ENCODE measurements around the gene ARID5A. TPM values are rescaled to one million over a fixed set of nuclear protein-coding genes. Genes with fewer than 3 reads are reported as not detected.

The ARID5A gene
- total and polyA plus RNA-seq, 9 of the 15 experiments (the other 6 are each of a cell fraction or from before 2014, with no cell fraction given): 0.14 to 12.5 (median 3.0) TPM

DNA sequence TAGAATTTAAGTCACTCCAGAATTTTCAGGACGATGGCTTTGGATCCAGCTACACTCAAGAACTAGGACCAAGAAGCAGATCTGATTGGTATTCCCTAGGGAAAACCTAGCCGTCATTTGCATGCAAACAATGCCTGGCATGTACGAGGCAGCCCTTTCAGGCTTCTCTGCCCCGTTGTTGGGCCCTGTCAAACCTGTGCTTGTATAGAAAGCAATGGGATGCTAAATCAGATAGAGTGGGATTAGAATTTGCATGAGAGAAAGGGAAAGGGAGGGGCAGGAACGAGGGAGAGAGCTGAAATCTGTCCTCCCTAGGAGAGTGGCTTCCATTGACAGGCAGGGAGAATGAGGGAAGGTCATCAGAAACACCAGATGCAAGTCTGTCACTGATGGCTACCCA lies 28.6 kb downstream of the ARID5A start:
- no peaks in the 10 kb centered on the region for H3K9me1 ChIP-seq (ENCODE audit: control insufficient read depth, insufficient read depth, low read length)
- CTCF ChIA-PET (ENCODE audit: low intra/inter-chr PET ratio): no interaction called here
- POLR2A ChIA-PET: interaction anchor here (0.5 to 1.6 kb wide), 5 partner anchors 10 to 203 kb away, joined by 3 to 4 read pairs (median 3); partner anchors contain the start of gene CNNM4
- no peak overlapping the region for H3K4me3 ChIP-seq
- H3K9me3 ChIP-seq (replicated peaks; ENCODE audit: control insufficient read depth, insufficient read depth, low read depth, low read length): no peaks in the 10 kb centered on the region
- in situ Hi-C loops (cut with MboI): loop anchor here (25.0 kb wide), 1 partner anchor 397 kb away; no protein-coding TSS in a partner anchor
- FAIRE-seq (no peak), DNase-seq (ENCODE audit: extremely low read depth in 1 of 4, low spot score in 3 of 4) (no peak), ATAC-seq (no peak)
- 7% methylated on average over 5 of the region's 5 CpGs for whole genome bisulfite sequencing (ENCODE audit: insufficient coverage, low coverage, missing lambda C conversion rate)
- H3K27ac ChIP-seq (ENCODE audit: extremely low read depth, low read depth, low read length): no peak overlapping the region
- H2AFZ ChIP-seq (ENCODE audit: low read depth, low read length): no peak overlapping the region
- no peaks in the 10 kb centered on the region for H3K4me1 ChIP-seq (replicated peaks in 1 of 2; ENCODE audit: control insufficient read depth in 2 of 2, insufficient read depth in 2 of 2, low read length in 2 of 2)
- no peak overlapping the region for H3K4me2 ChIP-seq (ENCODE audit: insufficient read depth, low read length)
- peaks cover 2 to 12% of the 10 kb centered on the region in 2 experiments; a peak in 1 of 5 replicates for H3K27me3 ChIP-seq (ENCODE audit: control insufficient read depth in 2 of 2, insufficient read depth in 2 of 2, low read length in 2 of 2)
- intact Hi-C loops (cut with micrococcal nuclease): no loop called here
- no peaks in the 10 kb centered on the region for H3K36me3 ChIP-seq (ENCODE audit: control insufficient read depth, insufficient read depth, low read length)
- no peaks in the 10 kb centered on the region for H4K20me1 ChIP-seq (replicated peaks; ENCODE audit: control insufficient read depth, insufficient read depth, low read length)
- TF ChIP-seq, protein P1, sequence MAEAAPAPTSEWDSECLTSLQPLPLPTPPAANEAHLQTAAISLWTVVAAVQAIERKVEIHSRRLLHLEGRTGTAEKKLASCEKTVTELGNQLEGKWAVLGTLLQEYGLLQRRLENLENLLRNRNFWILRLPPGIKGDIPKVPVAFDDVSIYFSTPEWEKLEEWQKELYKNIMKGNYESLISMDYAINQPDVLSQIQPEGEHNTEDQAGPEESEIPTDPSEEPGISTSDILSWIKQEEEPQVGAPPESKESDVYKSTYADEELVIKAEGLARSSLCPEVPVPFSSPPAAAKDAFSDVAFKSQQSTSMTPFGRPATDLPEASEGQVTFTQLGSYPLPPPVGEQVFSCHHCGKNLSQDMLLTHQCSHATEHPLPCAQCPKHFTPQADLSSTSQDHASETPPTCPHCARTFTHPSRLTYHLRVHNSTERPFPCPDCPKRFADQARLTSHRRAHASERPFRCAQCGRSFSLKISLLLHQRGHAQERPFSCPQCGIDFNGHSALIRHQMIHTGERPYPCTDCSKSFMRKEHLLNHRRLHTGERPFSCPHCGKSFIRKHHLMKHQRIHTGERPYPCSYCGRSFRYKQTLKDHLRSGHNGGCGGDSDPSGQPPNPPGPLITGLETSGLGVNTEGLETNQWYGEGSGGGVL (CRISPR knock-in tag; IDR thresholded peaks at IDR 0.05): no peak
- TF ChIP-seq GABPB1 (CRISPR knock-in tag; IDR thresholded peaks at IDR 0.05): no peak
- TF ChIP-seq ESRRA (IDR thresholded peaks at IDR 0.05; ENCODE audit: borderline replicate concordance, low read depth): no peak
- TF ChIP-seq HDAC8 (tag; IDR thresholded peaks at IDR 0.05): no peak
- H3K79me2 ChIP-seq (ENCODE audit: control insufficient read depth, insufficient read depth, low read length): no peaks in the 10 kb centered on the region
- no TSS peak for BruUV-seq (replicated peaks)
- H3K9ac ChIP-seq (ENCODE audit: insufficient read depth in 1 of 2, low read depth in 2 of 2, low read length in 2 of 2): no peak overlapping the region
